ENCODE data around the gene TBC1D22A. TPM values are rescaled to one million over a fixed set of nuclear protein-coding genes. Genes with fewer than 3 reads are reported as not detected.

Gene TBC1D22A
- total RNA-seq, 1 experiment from 2014 or later, result 32.6 TPM

GRCh38 chr22:46890819-46891218 is 128.4 kb downstream of the TBC1D22A start:
- Mint-ChIP-seq H3K27me3 (ENCODE audit: insufficient read depth, unreplicated experiment) (no peaks in the 10 kb centered on the region), H3K36me3 (ENCODE audit: insufficient read depth, unreplicated experiment) (peaks cover 34% of the 10 kb centered on the region), H3K27ac (ENCODE audit: unreplicated experiment) (no peak overlapping the region), H3K9me3 (ENCODE audit: unreplicated experiment) (no peaks in the 10 kb centered on the region), H3K4me3 (ENCODE audit: unreplicated experiment) (no peak overlapping the region), H3K4me1 (ENCODE audit: low read depth, unreplicated experiment) (peaks cover 5% of the 10 kb centered on the region)
- DNase-seq, result no peak
- no peaks in the 10 kb centered on the region for H3K27me3 ChIP-seq (replicated peaks; ENCODE audit: control insufficient read depth, insufficient read depth, low read length)
- no peaks in the 10 kb centered on the region for H3K4me1 ChIP-seq
- H3K9me3 ChIP-seq, result no peaks in the 10 kb centered on the region
- no peaks in the 10 kb centered on the region; the same call in 1 of the 2 replicates for H3K36me3 ChIP-seq (ENCODE audit: control insufficient read depth, insufficient read depth, low read length)
- TF ChIP-seq CTCF (IDR thresholded peaks at IDR 0.05; ENCODE audit: insufficient read depth in 1 of 2, low read depth in 1 of 2, low read length in 1 of 2, severe bottlenecking in 1 of 2, unreplicated experiment in 1 of 2), result no peak
- no peak overlapping the region for H3K4me3 ChIP-seq (ENCODE audit: low read depth, low read length)
- BruUV-seq (replicated peaks), result no TSS peak
- ChIA-PET CTCF (no interaction called here), POLR2A (no interaction called here)
- intact Hi-C loops (cut with micrococcal nuclease; ENCODE audit: unreplicated experiment), result no loop called here

- Histone ChIP-seq H3K36me3 (ENCODE audit: control insufficient read depth, insufficient read depth, low read length) (no peaks in the 10 kb centered on the region; the same call in 1 of the 2 replicates), H3K4me1 (no peaks in the 10 kb centered on the region), H3K27me3 (replicated peaks; ENCODE audit: control insufficient read depth, insufficient read depth, low read length) (no peaks in the 10 kb centered on the region), H3K9me3 (no peaks in the 10 kb centered on the region), H3K4me3 (ENCODE audit: low read depth, low read length) (no peak overlapping the region)
- TF ChIP-seq CTCF (IDR thresholded peaks at IDR 0.05; ENCODE audit: insufficient read depth in 1 of 2, low read depth in 1 of 2, low read length in 1 of 2, severe bottlenecking in 1 of 2, unreplicated experiment in 1 of 2), result no peak
- intact Hi-C loops (cut with micrococcal nuclease; ENCODE audit: unreplicated experiment), result no loop called here
- Mint-ChIP-seq H3K27me3 (ENCODE audit: insufficient read depth, unreplicated experiment) (no peaks in the 10 kb centered on the region), H3K27ac (ENCODE audit: unreplicated experiment) (no peak overlapping the region), H3K4me3 (ENCODE audit: unreplicated experiment) (no peak overlapping the region), H3K36me3 (ENCODE audit: insufficient read depth, unreplicated experiment) (peaks cover 40% of the 10 kb centered on the region), H3K9me3 (ENCODE audit: unreplicated experiment) (no peaks in the 10 kb centered on the region), H3K4me1 (ENCODE audit: low read depth, unreplicated experiment) (peaks cover 11% of the 10 kb centered on the region)
- BruUV-seq (replicated peaks), result no TSS peak
- POLR2A ChIA-PET, result no interaction called here
- CTCF ChIA-PET, result no interaction called here
- DNase-seq, result no peak
Observed at GRCh38 chr22:46891382-46891951, 129.0 kb downstream of the TBC1D22A start.

- Histone ChIP-seq H3K9me3 (no peaks in the 10 kb centered on the region), H3K36me3 (ENCODE audit: control insufficient read depth, insufficient read depth, low read length) (no peaks in the 10 kb centered on the region; the same call in 1 of the 2 replicates), H3K4me3 (ENCODE audit: low read depth, low read length) (no peak overlapping the region), H3K4me1 (no peaks in the 10 kb centered on the region), H3K27me3 (replicated peaks; ENCODE audit: control insufficient read depth, insufficient read depth, low read length) (no peaks in the 10 kb centered on the region)
- no TSS peak for BruUV-seq (replicated peaks)
- Mint-ChIP-seq H3K27ac (ENCODE audit: unreplicated experiment) (no peak overlapping the region), H3K4me1 (ENCODE audit: low read depth, unreplicated experiment) (peaks cover 11% of the 10 kb centered on the region), H3K4me3 (ENCODE audit: unreplicated experiment) (no peak overlapping the region), H3K9me3 (ENCODE audit: unreplicated experiment) (no peaks in the 10 kb centered on the region), H3K36me3 (ENCODE audit: insufficient read depth, unreplicated experiment) (peaks cover 48% of the 10 kb centered on the region), H3K27me3 (ENCODE audit: insufficient read depth, unreplicated experiment) (no peaks in the 10 kb centered on the region)
- intact Hi-C loops (cut with micrococcal nuclease; ENCODE audit: unreplicated experiment), result no loop called here
- CTCF ChIA-PET, result no interaction called here
- TF ChIP-seq CTCF (IDR thresholded peaks at IDR 0.05; ENCODE audit: insufficient read depth in 1 of 2, low read depth in 1 of 2, low read length in 1 of 2, severe bottlenecking in 1 of 2, unreplicated experiment in 1 of 2), result no peak
- DNase-seq, result no peak
- POLR2A ChIA-PET, result no interaction called here
Observed at GRCh38 chr22:46892866-46893265, 130.4 kb downstream of the TBC1D22A start.
